ENCODE measurements around the gene PWP2.
"Not testable (repeated sequence)": the region's sequence is repeated elsewhere in the genome, so short reads cannot be mapped to it uniquely, and the experiment has no call there.

- not testable (repeated sequence) for TF ChIP-seq ARNTL, POU6F1 (CRISPR knock-in tag; IDR thresholded peaks at IDR 0.05; ENCODE audit: borderline replicate concordance, low read depth)
Observed at GRCh38 chr21:44127827-44128226, 20.6 kb downstream of the PWP2 start.
